DND-41 (cell line): Measurements from ENCODE around the gene CDK8.

Experiments
- ATAC-seq: fragments of 200-7000 bp; cut with Tn5 transposase; 3 replicates; pipeline ENCODE4 v1.9.1; 2021; ENCODE audit warnings: low read depth; ENCODE audit not compliant: insufficient read depth
- DNase-seq: peaks from one replicate; pipeline ENCODE4 v3.0.0-alpha.2; 2020
- H2AFZ ChIP-seq: 2 replicates; pipeline ENCODE4 v1.6.0; 2012; ENCODE audit warnings: low read depth, low read length
- H3K27ac ChIP-seq: 2 replicates; pipeline ENCODE4 v1.5.1; 2012; ENCODE audit warnings: low read length, inconsistent platforms
- H3K27me3 ChIP-seq: fragments of 200-600 bp; sonication (generic); 2 replicates; pipeline ENCODE4 v1.6.0; 2012; ENCODE audit warnings: low read length, mild to moderate bottlenecking, inconsistent platforms; ENCODE audit not compliant: insufficient read depth, poor library complexity
- H3K36me3 ChIP-seq: 2 replicates; pipeline ENCODE4 v1.5.1; 2012; ENCODE audit warnings: low read length, inconsistent platforms; ENCODE audit not compliant: insufficient read depth
- H3K4me1 ChIP-seq: 2 replicates; pipeline ENCODE4 v1.5.1; 2012; ENCODE audit warnings: mild to moderate bottlenecking, low read length; ENCODE audit not compliant: insufficient read depth
- H3K4me2 ChIP-seq: 2 replicates; pipeline ENCODE4 v1.6.0; 2012; ENCODE audit warnings: mild to moderate bottlenecking, moderate library complexity, low read length, inconsistent platforms; ENCODE audit not compliant: insufficient read depth
- H3K4me3 ChIP-seq, 2 experiments: fragments of 200-600 bp in 1 of 2; shearing (Covaris generic) in 1 of 2; 2 replicates each; pipeline ENCODE4 v1.5.1; 2012 to 2016; ENCODE audit warnings: inconsistent platforms in 2 of 2, low read length in 2 of 2, mild to moderate bottlenecking in 2 of 2, low read depth in 1 of 2, moderate library complexity in 1 of 2
- H3K79me2 ChIP-seq: 2 replicates; pipeline ENCODE4 v1.6.0; 2012; ENCODE audit warnings: low read length, inconsistent platforms; ENCODE audit not compliant: insufficient read depth
- H3K9ac ChIP-seq: 2 replicates; pipeline ENCODE4 v1.6.0; 2012; ENCODE audit warnings: low read depth, mild to moderate bottlenecking, inconsistent platforms, low read length, moderate library complexity
- H3K9me3 ChIP-seq: 2 replicates; pipeline ENCODE4 v1.5.1; 2012; ENCODE audit warnings: low read length, moderate library complexity, mild to moderate bottlenecking, inconsistent platforms; ENCODE audit not compliant: insufficient read depth, severe bottlenecking
- H4K20me1 ChIP-seq: 2 replicates; pipeline ENCODE4 v1.6.0; 2012; ENCODE audit warnings: low read length; ENCODE audit not compliant: insufficient read depth
- EZH2 ChIP-seq: IDR thresholded peaks from 3 replicates; pipeline ENCODE4 v1.6.1; 2012; ENCODE audit warnings: borderline replicate concordance, low read depth, mild to moderate bottlenecking, moderate library complexity, low read length, inconsistent platforms; ENCODE audit not compliant: severe bottlenecking
- TF ChIP-seq, protein P1 (sequence below): IDR thresholded peaks from 2 replicates; pipeline ENCODE4 v1.5.1; 2012; ENCODE audit warnings: borderline replicate concordance, low read length, moderate library complexity, mild to moderate bottlenecking; ENCODE audit not compliant: poor library complexity, severe bottlenecking; ENCODE audit errors: extremely low read depth

CDK8 gene

DNA sequence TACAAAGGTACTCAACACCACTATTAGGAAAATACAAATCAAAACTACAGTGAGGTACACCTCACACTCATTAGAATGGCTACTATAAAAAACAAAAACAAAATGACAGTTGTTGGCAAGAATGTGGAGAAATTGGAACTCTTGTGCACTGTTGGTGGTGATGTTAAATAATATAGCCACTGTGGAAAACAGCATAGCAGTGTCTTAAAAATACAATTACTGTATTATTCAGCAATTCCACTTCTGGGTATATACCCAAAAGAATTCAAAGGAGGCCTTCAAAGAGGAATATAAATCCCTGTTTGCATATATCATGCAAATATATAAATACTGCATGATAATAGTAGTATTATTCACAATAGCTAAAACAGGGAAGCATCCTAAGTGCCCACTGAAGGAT, 66.8 kb downstream of the CDK8 start:
- H3K9ac ChIP-seq: no peak overlapping the region
- H3K36me3 ChIP-seq: no peaks in the 10 kb centered on the region
- H3K27ac ChIP-seq: no peak overlapping the region
- ATAC-seq: no peak
- no peak overlapping the region for H3K4me2 ChIP-seq
- H3K4me3 ChIP-seq: no peak overlapping the region
- TF ChIP-seq, protein P1, sequence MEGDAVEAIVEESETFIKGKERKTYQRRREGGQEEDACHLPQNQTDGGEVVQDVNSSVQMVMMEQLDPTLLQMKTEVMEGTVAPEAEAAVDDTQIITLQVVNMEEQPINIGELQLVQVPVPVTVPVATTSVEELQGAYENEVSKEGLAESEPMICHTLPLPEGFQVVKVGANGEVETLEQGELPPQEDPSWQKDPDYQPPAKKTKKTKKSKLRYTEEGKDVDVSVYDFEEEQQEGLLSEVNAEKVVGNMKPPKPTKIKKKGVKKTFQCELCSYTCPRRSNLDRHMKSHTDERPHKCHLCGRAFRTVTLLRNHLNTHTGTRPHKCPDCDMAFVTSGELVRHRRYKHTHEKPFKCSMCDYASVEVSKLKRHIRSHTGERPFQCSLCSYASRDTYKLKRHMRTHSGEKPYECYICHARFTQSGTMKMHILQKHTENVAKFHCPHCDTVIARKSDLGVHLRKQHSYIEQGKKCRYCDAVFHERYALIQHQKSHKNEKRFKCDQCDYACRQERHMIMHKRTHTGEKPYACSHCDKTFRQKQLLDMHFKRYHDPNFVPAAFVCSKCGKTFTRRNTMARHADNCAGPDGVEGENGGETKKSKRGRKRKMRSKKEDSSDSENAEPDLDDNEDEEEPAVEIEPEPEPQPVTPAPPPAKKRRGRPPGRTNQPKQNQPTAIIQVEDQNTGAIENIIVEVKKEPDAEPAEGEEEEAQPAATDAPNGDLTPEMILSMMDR: no peak
- TF ChIP-seq EZH2: no peak
- no peaks in the 10 kb centered on the region for H3K27me3 ChIP-seq
- no peak overlapping the region for H2AFZ ChIP-seq
- H3K79me2 ChIP-seq: peaks cover 48% of the 10 kb centered on the region
- H4K20me1 ChIP-seq: peaks cover 29% of the 10 kb centered on the region; the same call in 1 of the 2 replicates
- no peaks in the 10 kb centered on the region for H3K4me1 ChIP-seq
- DNase-seq: no peak
- H3K9me3 ChIP-seq: no peaks in the 10 kb centered on the region

DNA sequence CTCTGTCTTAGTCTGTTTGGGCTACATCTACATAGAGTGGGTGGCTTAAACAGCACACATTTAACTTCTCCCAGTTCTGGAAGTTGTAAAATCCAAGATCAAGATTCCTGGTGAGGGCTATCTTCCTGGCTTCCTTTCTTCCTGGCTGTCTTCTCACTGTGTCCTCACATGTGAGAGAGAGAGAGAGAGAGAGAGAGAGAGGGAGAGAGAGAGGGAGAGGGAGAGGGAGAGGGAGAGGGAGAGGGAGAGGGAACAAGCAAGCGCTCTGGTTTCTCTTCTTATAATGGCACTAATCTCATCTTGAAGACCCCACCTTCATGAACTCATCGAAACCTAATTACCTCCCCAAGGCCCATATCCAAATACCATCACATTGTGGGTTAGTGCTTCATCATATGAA, 69.2 kb downstream of the CDK8 start:
- no peak overlapping the region for H2AFZ ChIP-seq
- H3K27ac ChIP-seq: no peak overlapping the region
- H3K9me3 ChIP-seq: no peaks in the 10 kb centered on the region
- H3K9ac ChIP-seq: no peak overlapping the region
- no peaks in the 10 kb centered on the region for H3K36me3 ChIP-seq
- ATAC-seq (no peak), DNase-seq (no peak)
- H4K20me1 ChIP-seq: peaks cover 33% of the 10 kb centered on the region; the same call in 1 of the 2 replicates
- H3K27me3 ChIP-seq: no peaks in the 10 kb centered on the region
- H3K4me2 ChIP-seq: no peak overlapping the region
- peaks cover 54% of the 10 kb centered on the region for H3K79me2 ChIP-seq
- no peak for TF ChIP-seq EZH2
- TF ChIP-seq, protein P1: no peak
- H3K4me3 ChIP-seq: no peak overlapping the region
- H3K4me1 ChIP-seq: peaks cover 3% of the 10 kb centered on the region; the same call in 1 of the 2 replicates

DNA sequence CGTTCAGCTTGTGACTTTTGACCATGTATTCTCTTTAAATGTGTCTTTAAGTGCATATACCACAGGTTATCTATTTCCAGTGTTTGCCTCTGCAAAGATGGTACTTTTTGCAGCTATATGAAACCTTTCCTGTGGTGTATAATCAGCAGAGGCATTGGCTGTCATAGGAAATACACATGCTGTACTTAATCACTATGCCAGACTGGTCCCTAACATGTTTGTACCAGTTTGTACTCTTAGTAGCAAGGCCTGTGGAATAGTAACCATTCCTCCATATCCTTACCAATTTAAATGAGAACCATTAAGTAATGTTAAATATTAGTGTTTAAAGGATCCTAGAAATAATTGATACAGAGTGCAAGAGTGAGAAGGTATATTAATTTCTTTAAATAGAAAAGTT, 69.8 kb downstream of the CDK8 start:
- Histone ChIP-seq H3K4me3 (no peak overlapping the region), H3K9ac (no peak overlapping the region), H3K4me2 (no peak overlapping the region), H3K27me3 (no peaks in the 10 kb centered on the region), H3K4me1 (peaks cover 6% of the 10 kb centered on the region; the same call in 1 of the 2 replicates), H3K36me3 (no peaks in the 10 kb centered on the region), H2AFZ (no peak overlapping the region), H3K79me2 (peaks cover 56% of the 10 kb centered on the region), H3K27ac (no peak overlapping the region), H3K9me3 (no peaks in the 10 kb centered on the region), H4K20me1 (peaks cover 33% of the 10 kb centered on the region; the same call in 1 of the 2 replicates)
- ATAC-seq (no peak), DNase-seq (no peak)
- TF ChIP-seq, protein P1: no peak
- TF ChIP-seq EZH2: no peak

DNA sequence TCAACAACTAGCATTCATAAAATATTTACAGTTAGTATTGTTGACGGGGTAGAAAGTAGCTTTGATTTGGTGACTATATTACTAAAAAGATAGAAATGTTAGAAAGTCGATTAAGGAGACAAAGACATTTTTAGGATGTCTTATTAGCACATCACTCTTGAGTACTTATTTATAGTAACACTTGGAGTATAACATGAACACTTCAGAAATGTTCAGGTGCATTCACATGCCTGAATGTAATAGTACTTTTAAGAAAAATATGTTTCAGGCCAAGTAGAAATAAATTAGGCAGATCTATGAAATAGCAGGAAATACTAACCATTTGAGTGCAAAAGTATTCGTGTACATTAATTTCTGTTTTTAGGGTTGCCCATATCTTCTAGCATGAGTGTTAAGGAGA, 70.4 kb downstream of the CDK8 start:
- no peaks in the 10 kb centered on the region for H3K36me3 ChIP-seq
- no peak overlapping the region for H2AFZ ChIP-seq
- H3K4me2 ChIP-seq: no peak overlapping the region
- H3K4me1 ChIP-seq: peaks cover 6% of the 10 kb centered on the region; the same call in 1 of the 2 replicates
- peaks cover 33% of the 10 kb centered on the region; the same call in 1 of the 2 replicates for H4K20me1 ChIP-seq
- H3K79me2 ChIP-seq: peaks cover 56% of the 10 kb centered on the region
- H3K4me3 ChIP-seq: no peak overlapping the region
- ATAC-seq (no peak), DNase-seq (no peak)
- H3K27me3 ChIP-seq: no peaks in the 10 kb centered on the region
- no peaks in the 10 kb centered on the region for H3K9me3 ChIP-seq
- H3K27ac ChIP-seq: no peak overlapping the region
- H3K9ac ChIP-seq: no peak overlapping the region
- TF ChIP-seq EZH2: no peak
- TF ChIP-seq, protein P1: no peak
